Colonic mucosa (tissue), 4 donors: ENCODE data around the gene ELFN2. TPM values are rescaled to one million over a fixed set of nuclear protein-coding genes. Genes with fewer than 3 reads are reported as not detected.

Experiments
- DNase-seq: peaks from one replicate; pipeline ENCODE4 v3.0.0-alpha.2; 2020
- H3K27ac ChIP-seq: fragments of 200-600 bp; one replicate; pipeline ENCODE4 v1.8.0; 2021
- H3K27me3 ChIP-seq: fragments of 200-600 bp; one replicate; pipeline ENCODE4 v1.8.0; 2021
- H3K36me3 ChIP-seq: fragments of 200-600 bp; one replicate; pipeline ENCODE4 v1.8.0; 2021
- H3K4me1 ChIP-seq: fragments of 200-600 bp; one replicate; pipeline ENCODE4 v1.8.0; 2021; ENCODE audit warnings: mild to moderate bottlenecking
- H3K4me3 ChIP-seq: fragments of 200-600 bp; one replicate; pipeline ENCODE4 v1.8.0; 2021
- H3K9ac ChIP-seq, 2 donors: one replicate each; pipeline ENCODE4 v1.7.0; 2013; ENCODE audit warnings: control low read depth in 2 of 2, low read depth in 2 of 2, low read length in 2 of 2
- H3K9me3 ChIP-seq: fragments of 200-600 bp; one replicate; pipeline ENCODE4 v1.8.0; 2021
- CTCF ChIP-seq: fragments of 200-600 bp; IDR thresholded peaks from one replicate; pipeline ENCODE4 v1.8.0; 2022; ENCODE audit warnings: antibody characterized with exemption, mild to moderate bottlenecking
- intact Hi-C: fragments of 100-400 bp; cut with DNase I; formaldehyde crosslinking; loops from one replicate; pipeline ENCODE4 v1.14.1; 2022
- total RNA-seq, 2 donors: library from RNA; stranded (reverse); fragmentation: NEBNext Ultra II Directional in 1 of 2; extraction: Animal tissue kit (Norgen Biotek cat#: 25700) in 1 of 2; gene quantifications; one replicate each; pipeline ENCODE4 v1.2.1, GENCODE V29; 2021
- donor health status: healthy.
- donor health status: DM: no; HTN: no; CAD: no.
- donor health status: DM: no; HTN: no; CAD: no.

ELFN2 gene
- total RNA-seq, 2 donors from 2014 or later = 0.07 to 0.21 TPM

- intact Hi-C loops = no loop called here
- Histone ChIP-seq H3K27me3 (no peaks in the 10 kb centered on the region), H3K4me1 (no peaks in the 10 kb centered on the region), H3K36me3 (no peaks in the 10 kb centered on the region), H3K9me3 (no peaks in the 10 kb centered on the region), H3K27ac (no peak overlapping the region), H3K4me3 (no peak overlapping the region), H3K9ac (no peak overlapping the region)
- no peak for DNase-seq
- no peak for TF ChIP-seq CTCF
These were observed 16.7 kb upstream of the ELFN2 start for GRCh38 chr22:37443977-37444376.

- Histone ChIP-seq H3K36me3 (no peaks in the 10 kb centered on the region), H3K9me3 (no peaks in the 10 kb centered on the region), H3K27me3 (no peaks in the 10 kb centered on the region), H3K4me1 (no peaks in the 10 kb centered on the region), H3K9ac (no peak overlapping the region), H3K27ac (no peak overlapping the region), H3K4me3 (no peak overlapping the region)
- DNase-seq = no peak
- TF ChIP-seq CTCF = no peak
- intact Hi-C loops = no loop called here
These were observed 15.8 kb upstream of the ELFN2 start for GRCh38 chr22:37443086-37443485.

- Histone ChIP-seq H3K27me3 (no peaks in the 10 kb centered on the region), H3K4me3 (no peak overlapping the region)
- no peak for TF ChIP-seq CTCF
These were observed 15.3 kb upstream of the ELFN2 start for GRCh38 chr22:37442537-37442936.

GRCh38 chr22:37442135-37442534 is 14.9 kb upstream of the ELFN2 start:
- H3K4me1 ChIP-seq = no peaks in the 10 kb centered on the region
- no peaks in the 10 kb centered on the region for H3K27me3 ChIP-seq
- H3K27ac ChIP-seq = no peak overlapping the region
- H3K9ac ChIP-seq = no peak overlapping the region
- DNase-seq = no peak
- no peak overlapping the region for H3K4me3 ChIP-seq
- intact Hi-C loops = no loop called here
- H3K9me3 ChIP-seq = no peaks in the 10 kb centered on the region
- H3K36me3 ChIP-seq = no peaks in the 10 kb centered on the region
- no peak for TF ChIP-seq CTCF

More at GRCh38 chr22:37442537-37442936, 15.3 kb upstream of the ELFN2 start:
- Histone ChIP-seq H3K36me3 (no peaks in the 10 kb centered on the region), H3K9ac (no peak overlapping the region), H3K4me1 (no peaks in the 10 kb centered on the region), H3K9me3 (no peaks in the 10 kb centered on the region), H3K27ac (no peak overlapping the region)
- intact Hi-C loops = no loop called here
- no peak for DNase-seq

- no peaks in the 10 kb centered on the region for H3K4me1 ChIP-seq
- TF ChIP-seq CTCF = no peak
- H3K27ac ChIP-seq = no peak overlapping the region
- H3K27me3 ChIP-seq = no peaks in the 10 kb centered on the region
- no peaks in the 10 kb centered on the region for H3K9me3 ChIP-seq
- no peak for DNase-seq
- H3K4me3 ChIP-seq = no peak overlapping the region
- H3K9ac ChIP-seq = no peak overlapping the region
- H3K36me3 ChIP-seq = no peaks in the 10 kb centered on the region
- intact Hi-C loops = no loop called here
These were observed 13.6 kb upstream of the ELFN2 start for GRCh38 chr22:37440875-37441274.

- Histone ChIP-seq H3K9ac (no peak overlapping the region), H3K36me3 (no peaks in the 10 kb centered on the region), H3K9me3 (no peaks in the 10 kb centered on the region), H3K4me1 (no peaks in the 10 kb centered on the region), H3K4me3 (no peak overlapping the region), H3K27me3 (no peaks in the 10 kb centered on the region), H3K27ac (no peak overlapping the region)
- intact Hi-C loops = no loop called here
- no peak for DNase-seq
- no peak for TF ChIP-seq CTCF
These were observed 12.1 kb upstream of the ELFN2 start for GRCh38 chr22:37439347-37439746.
